Spleen (tissue), 7 donors: ENCODE data around the gene BRINP2.

Experiments used
- CTCF ChIP-seq, 11 experiments: fragments of 200-600 bp in 7 of 11; fragments of 450-650 bp in 4 of 11; sonication (generic) in 4 of 11; IDR thresholded peaks in 8 of 11; conservative IDR thresholded peaks in 3 of 11; 1 replicate in 7 of 11; 2 replicates in 4 of 11; pipeline versions ENCODE4 v1.4.0 to v1.8.0; 2016 to 2021; ENCODE audit warnings: antibody characterized with exemption in 11 of 11, inconsistent platforms in 4 of 11, mild to moderate bottlenecking in 1 of 11
- POLR2A ChIP-seq, 3 donors: fragments of 450-650 bp; IDR thresholded peaks; one replicate each; pipeline ENCODE4 v1.5.1; 2017; ENCODE audit warnings: antibody characterized with exemption in 3 of 3, mild to moderate bottlenecking in 1 of 3
- donor health status: DM: no; HTN: no; CAD: no; lungs with moderate emphysema.
- donor health status: DM: no; HTN: no; CAD: no.
- donor health status: DM: no; HTN: no; CAD: no.

- no peak for TF ChIP-seq CTCF (IDR thresholded peaks at IDR 0.05 in 8 of 11, conservative IDR thresholded peaks at IDR 0.05 in 3 of 11)
- no peak for TF ChIP-seq POLR2A (IDR thresholded peaks at IDR 0.05)
Measured at GRCh38 chr1:177301425-177302124, 130.8 kb downstream of the BRINP2 start.
